Measurements from ENCODE around the gene B9D2.

B9D2 gene

DNA sequence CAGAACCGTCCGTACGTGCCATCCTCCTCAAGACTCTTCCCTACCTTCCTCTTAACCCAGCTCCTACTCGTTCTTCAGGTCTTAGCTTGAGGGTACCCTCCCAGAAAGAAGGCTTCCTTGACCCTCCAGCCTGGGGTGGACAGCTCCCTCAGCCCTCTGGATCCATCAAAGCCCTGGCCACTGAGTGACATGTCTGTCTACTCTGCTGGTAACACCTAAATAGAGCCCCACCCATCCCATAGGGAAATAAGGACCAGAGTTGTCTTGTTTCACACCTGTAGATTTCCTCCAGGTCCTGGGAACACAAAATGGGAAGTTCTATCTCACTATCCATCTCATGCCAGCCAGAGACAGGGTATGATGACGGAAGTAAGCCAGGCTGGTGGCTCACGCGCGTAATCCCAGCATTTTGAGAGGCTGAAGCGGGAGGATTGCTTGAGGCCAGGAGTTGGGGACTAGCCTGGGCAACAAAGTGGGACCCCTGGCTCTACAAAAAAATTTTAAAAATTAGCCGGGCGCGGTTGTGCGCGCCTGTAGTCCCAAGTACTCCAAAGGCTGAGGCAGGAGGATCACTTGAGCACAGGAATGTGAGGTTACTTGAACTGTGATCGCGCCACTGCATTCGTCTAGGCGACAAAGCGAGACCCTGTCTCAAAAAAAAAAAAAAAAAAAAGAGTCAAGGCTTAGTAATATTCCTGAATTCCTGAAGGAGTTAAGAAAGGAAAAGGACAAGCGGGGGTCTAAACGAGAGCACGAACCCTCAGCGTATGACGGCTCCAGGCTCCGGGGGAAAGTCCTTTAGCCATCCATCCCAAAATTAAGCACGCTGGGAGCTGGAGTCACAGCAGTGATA lies 54.5 kb downstream of the B9D2 start:
- Histone ChIP-seq H3K36me3 (ENCODE audit: control insufficient read depth, insufficient read depth, low read length) (peaks cover 12% of the 10 kb centered on the region), H3K4me3 (replicated peaks; ENCODE audit: low read depth, low read length) (peak overlapping the region; percentile 80), H3K27me3 (replicated peaks; ENCODE audit: control insufficient read depth, insufficient read depth, low read length) (no peaks in the 10 kb centered on the region)
- DNase-seq (ENCODE audit: extremely low read depth, insufficient read length) = no peak
- no peak for TF ChIP-seq CTCF (IDR thresholded peaks at IDR 0.05; ENCODE audit: insufficient read depth, low read length, poor library complexity, severe bottlenecking)

GRCh38 chr19:41308450-41309179 lies 55.3 kb downstream of the B9D2 start:
- peak overlapping the region; percentile 80 for H3K4me3 ChIP-seq (replicated peaks; ENCODE audit: low read depth, low read length)
- DNase-seq (ENCODE audit: extremely low read depth, insufficient read length) = peak; percentile 56
- no peaks in the 10 kb centered on the region for H3K27me3 ChIP-seq (replicated peaks; ENCODE audit: control insufficient read depth, insufficient read depth, low read length)
- peaks cover 19% of the 10 kb centered on the region for H3K36me3 ChIP-seq (ENCODE audit: control insufficient read depth, insufficient read depth, low read length)
- peak; percentile 89 for TF ChIP-seq CTCF (IDR thresholded peaks at IDR 0.05; ENCODE audit: insufficient read depth, low read length, poor library complexity, severe bottlenecking)

DNA sequence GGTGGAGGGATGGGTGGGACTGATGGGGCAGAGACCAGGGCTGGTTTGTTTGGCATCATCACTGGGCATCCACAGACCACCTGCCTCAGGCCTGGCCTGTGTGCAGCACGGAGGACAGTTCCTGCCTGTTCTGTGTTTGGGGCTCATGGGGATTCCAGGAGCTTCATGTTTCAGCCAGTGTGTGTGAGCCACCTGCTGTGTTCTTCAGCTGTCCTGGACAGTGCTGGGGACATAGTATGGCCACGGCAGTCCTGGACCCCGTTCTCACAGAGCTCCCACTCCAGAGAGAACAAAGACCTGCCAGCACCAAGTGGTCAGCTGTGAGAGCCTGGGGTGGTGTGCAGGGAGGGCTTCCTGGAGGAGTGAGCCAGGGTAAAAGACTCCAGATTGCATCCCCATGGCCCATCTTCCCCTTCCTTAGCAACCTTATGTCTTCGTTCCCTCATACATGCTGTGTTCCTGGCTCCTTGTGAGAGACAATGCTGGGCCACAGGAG lies 55.9 kb downstream of the B9D2 start:
- DNase-seq (ENCODE audit: extremely low read depth, insufficient read length) = no peak
- H3K36me3 ChIP-seq (ENCODE audit: control insufficient read depth, insufficient read depth, low read length) = peaks cover 16% of the 10 kb centered on the region
- no peaks in the 10 kb centered on the region for H3K27me3 ChIP-seq (replicated peaks; ENCODE audit: control insufficient read depth, insufficient read depth, low read length)
- H3K4me3 ChIP-seq (replicated peaks; ENCODE audit: low read depth, low read length) = no peak overlapping the region
- TF ChIP-seq CTCF (IDR thresholded peaks at IDR 0.05; ENCODE audit: insufficient read depth, low read length, poor library complexity, severe bottlenecking) = no peak

GRCh38 chr19:41307090-41307875 lies 56.7 kb downstream of the B9D2 start:
- Histone ChIP-seq H3K27me3 (replicated peaks; ENCODE audit: control insufficient read depth, insufficient read depth, low read length) (no peaks in the 10 kb centered on the region), H3K4me3 (replicated peaks; ENCODE audit: low read depth, low read length) (no peak overlapping the region), H3K36me3 (ENCODE audit: control insufficient read depth, insufficient read depth, low read length) (peaks cover 15% of the 10 kb centered on the region)
- no peak for TF ChIP-seq CTCF (IDR thresholded peaks at IDR 0.05; ENCODE audit: insufficient read depth, low read length, poor library complexity, severe bottlenecking)
- DNase-seq (ENCODE audit: extremely low read depth, insufficient read length) = no peak

GRCh38 chr19:41305927-41306793 lies 57.8 kb downstream of the B9D2 start:
- no peak overlapping the region for H3K4me3 ChIP-seq (replicated peaks; ENCODE audit: low read depth, low read length)
- TF ChIP-seq CTCF (IDR thresholded peaks at IDR 0.05; ENCODE audit: insufficient read depth, low read length, poor library complexity, severe bottlenecking) = no peak
- DNase-seq (ENCODE audit: extremely low read depth, insufficient read length) = no peak
- peaks cover 21% of the 10 kb centered on the region for H3K36me3 ChIP-seq (ENCODE audit: control insufficient read depth, insufficient read depth, low read length)
- H3K27me3 ChIP-seq (replicated peaks; ENCODE audit: control insufficient read depth, insufficient read depth, low read length) = no peaks in the 10 kb centered on the region

Data from GM06990 (cell line).